ENCODE data around the gene SMARCA2.
"Not testable (repeated sequence)": the region's sequence is repeated elsewhere in the genome, so short reads cannot be mapped to it uniquely, and the experiment has no call there.

SMARCA2 gene

DNA sequence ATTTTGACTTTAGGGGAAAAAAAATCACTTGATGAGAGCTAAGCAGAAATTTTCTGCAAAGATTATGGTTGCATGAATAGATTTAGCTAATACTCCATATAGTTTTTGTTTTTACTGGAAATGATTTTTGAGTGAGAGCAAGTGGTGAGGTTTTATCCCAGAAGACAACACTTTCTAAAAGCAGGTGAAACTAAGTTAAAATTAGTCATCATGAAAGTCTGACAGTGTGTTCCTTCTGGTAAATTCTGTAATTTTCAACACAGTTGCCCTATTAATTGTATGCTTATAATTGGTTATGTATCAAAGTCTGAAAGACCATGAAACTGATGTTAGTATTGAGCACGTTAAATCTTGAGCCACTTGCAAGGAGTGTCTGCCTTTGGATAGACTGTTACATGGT, 91.5 kb downstream of the SMARCA2 start:
- FAIRE-seq: no peak

DNA sequence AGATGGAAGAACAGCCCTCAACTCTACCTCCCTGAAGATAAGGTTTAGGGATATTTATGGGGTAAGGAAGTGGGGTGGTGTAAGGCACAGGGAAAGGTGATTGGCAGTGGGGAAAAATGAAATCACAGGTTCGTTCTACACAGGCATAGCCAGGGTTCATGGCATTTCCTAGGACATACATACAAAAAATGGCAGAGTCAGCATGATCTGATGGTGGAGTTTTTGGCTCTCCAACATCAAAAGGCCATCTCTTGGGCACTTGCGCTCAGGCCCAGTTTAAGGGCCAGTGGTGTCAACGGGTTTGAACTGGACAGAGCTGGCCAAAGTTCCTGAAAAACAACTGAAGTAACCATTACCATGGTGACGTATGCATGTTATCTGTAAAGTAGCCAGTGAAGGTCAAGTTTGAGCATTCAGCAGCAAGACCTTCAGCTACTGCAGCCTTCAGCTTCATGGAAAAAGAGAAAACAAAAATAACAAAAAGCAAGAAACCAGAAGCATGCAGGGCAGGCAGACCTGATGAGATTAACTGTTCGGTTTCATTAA, 92.8 kb downstream of the SMARCA2 start:
- FAIRE-seq: no peak

DNA sequence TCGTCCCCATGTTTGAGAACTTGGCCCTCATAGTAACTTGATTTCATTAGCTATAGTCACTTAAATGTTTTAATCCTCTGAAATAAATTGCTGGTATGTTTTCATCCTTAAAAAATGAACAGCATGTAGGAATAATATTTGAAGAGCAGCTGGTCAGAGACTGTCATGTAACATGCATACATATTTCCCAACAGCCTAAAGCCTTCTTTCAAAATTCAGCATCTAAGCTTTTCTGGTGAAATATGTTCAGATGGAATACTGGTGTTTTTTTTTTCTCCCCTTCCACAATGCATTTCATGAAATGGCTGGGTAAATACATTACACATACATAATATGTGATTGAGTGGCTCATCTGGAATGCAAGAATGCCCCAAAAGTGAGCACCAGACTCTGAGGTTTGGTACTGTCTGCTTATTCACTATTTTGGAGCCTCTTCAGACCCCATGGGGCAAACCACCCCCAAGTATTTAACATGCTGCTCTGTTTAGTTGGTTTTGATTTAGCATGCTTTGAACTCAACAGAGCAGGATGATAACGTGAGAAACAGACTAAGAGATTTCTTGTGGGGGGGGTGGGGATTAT, 94.0 kb downstream of the SMARCA2 start:
- FAIRE-seq: no peak

DNA sequence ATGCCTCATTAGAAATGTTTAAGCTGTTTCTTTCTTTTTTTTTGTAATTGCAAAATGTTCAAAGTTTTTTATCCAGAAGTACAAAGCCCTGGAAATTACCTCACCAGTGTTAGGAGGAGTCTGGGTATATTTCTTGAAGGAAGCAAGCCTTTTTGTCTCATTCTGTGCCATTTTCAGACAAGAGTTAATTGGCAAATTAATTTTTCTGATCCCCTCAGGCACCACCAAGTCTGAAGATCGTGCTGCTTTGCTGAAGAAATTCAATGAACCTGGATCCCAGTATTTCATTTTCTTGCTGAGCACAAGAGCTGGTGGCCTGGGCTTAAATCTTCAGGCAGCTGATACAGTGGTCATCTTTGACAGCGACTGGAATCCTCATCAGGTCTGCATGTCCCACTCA, 94.9 kb downstream of the SMARCA2 start:
- no peak for FAIRE-seq

GRCh38 chr9:2116073-2116472, 100.9 kb downstream of the SMARCA2 start:
- FAIRE-seq: no peak

DNA sequence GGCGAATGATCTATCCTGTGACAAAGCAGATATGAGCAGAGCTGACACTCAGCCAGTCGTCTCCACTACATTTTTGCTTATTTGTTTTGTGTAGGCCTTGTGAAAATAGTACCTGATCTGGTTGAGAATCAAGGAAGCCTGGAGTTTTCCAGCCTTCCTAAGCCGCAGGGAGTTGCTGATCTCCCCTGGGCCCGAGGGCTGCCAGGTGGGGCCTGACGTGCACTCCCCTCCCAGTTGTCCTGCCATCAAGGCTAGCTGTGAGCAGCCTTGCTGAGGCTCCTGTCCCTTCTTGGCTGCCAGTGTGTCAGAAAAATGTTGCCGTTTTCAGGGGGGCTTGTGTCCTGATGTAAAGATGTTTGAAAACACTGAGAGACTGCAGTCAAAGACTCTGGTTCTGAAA, 102.4 kb downstream of the SMARCA2 start:
- no peak for FAIRE-seq

DNA sequence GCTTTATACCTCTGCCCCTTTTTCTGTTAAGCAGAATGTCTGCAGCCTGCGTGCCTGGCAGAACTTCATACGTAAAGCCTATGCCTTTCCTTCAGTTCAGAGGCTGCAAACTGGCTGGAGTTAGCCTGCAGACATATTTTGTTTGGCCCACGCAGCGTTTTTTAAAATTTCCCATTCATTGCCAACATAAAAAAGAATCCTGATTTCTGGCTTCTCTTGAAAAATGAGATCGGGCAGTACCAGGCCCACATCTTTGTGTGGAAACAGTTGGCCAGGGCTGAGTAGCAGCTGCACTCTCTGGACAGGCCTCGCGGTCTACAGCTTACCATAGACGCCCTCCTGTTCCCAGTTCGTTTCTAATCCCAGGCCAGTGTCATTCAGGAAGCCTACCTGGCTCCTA, 104.4 kb downstream of the SMARCA2 start:
- FAIRE-seq: no peak

GRCh38 chr9:2120926-2121689, 106.0 kb downstream of the SMARCA2 start:
- peak; percentile 66 for FAIRE-seq

- FAIRE-seq: no peak
These were observed 107.2 kb downstream of the SMARCA2 start for GRCh38 chr9:2122299-2122698.

DNA sequence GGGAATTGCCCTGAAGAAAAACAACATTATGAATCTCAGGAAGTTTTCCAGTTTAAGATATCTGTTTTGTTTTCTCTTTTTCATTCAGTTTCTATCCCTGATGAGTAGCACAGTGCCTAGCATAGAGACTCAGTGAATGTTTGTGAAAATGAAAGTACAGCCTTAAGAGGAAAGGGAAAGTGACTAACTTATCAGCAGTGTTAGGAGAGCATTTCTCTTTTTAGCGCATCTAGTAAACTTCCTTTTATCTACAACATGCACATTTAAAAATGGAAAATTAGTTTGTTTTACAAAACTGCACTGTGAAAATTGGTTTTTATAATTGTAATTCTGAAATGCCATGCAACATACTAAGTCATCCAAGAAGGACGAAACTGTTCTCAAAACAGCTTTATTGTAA, 110.8 kb downstream of the SMARCA2 start:
- no peak for FAIRE-seq

- FAIRE-seq: no peak
These were observed 111.2 kb downstream of the SMARCA2 start for GRCh38 chr9:2126331-2126803.

DNA sequence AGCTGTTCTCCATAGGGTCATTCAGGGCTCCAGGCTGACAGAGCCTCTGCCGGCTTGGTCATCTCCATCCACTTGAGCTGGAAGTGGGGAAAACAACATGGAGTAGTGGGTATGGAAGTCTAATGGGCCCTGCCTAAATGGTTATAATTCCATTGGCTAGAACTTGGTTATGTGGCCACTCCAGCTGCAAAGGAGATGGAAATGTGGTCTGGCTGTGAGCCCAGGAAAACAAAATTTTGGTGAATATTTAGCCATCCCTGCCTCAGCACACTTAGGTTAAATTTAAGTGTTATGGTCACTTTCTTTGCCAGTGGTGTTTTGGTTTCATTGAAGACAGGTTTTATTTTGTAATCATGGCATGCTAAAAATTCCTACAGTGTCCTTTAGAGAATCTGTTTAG, 112.3 kb downstream of the SMARCA2 start:
- FAIRE-seq: no peak

DNA sequence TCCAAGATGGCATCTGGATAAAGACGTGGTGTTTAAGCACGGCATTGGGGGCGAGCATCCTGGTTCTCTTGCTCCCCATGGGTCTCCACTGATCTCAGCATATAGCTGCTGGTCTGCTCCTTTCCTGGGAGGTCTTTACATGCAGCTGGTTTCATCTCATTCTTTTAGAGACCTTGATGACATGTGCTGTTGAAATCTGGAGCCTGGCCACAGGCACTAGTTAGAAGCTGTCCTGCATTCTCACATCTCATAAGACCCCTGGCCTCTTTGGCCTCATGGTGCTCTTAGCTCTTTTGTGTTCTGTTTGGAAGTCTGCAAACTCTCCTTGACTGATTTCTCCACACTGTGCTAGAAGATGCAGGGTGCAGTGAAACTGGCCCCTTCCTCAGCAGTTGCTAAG, 113.0 kb downstream of the SMARCA2 start:
- no peak for FAIRE-seq

GRCh38 chr9:2128618-2129017, 113.5 kb downstream of the SMARCA2 start:
- FAIRE-seq: no peak

DNA sequence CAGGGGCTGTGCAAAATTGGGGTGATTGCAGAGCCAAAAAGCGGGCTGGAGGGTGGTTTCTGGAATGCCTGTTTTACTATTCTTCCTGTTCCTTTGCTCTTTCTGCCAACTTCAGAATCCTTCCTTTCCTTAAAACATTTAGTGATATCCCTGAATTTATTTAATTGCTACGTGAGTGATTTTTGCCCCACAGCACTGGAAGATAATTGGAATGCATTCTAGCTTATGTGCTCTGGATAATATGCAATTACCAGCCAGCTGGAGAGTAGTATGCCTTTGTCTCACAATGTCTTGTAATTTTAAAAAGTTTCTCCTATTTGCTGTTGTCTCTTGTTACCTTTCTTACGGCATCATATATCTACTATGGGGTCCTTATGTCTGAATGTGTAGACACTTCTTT, 115.8 kb downstream of the SMARCA2 start:
- no peak for FAIRE-seq

DNA sequence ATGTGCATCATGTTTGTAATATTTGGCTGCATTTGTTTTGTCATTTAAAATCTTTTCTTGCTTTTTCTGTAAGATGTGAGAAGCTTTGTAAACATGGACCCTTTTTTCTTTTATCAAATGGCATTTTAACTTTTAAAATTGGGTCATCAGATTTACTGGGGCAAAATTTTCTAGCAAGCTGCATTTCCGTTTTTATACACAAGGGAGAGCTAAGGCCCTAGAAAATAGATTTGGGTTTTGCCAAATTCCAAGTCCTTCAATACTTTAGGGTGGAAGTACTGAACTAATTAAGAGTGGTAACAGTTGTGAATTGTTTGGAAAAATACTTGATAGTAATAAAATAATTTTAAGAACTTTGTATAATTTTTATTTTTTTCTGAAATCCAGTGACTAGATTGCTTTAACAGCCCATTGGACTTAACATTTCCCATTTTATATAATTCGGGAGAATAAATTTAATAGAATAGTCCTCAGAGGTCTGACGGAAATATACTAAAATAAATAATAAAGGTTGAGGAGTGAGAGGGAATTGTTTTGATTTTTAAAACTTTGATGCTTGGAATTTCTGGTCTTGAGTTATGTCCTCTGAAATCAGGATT, 117.4 kb downstream of the SMARCA2 start:
- peak; percentile 21 for FAIRE-seq

DNA sequence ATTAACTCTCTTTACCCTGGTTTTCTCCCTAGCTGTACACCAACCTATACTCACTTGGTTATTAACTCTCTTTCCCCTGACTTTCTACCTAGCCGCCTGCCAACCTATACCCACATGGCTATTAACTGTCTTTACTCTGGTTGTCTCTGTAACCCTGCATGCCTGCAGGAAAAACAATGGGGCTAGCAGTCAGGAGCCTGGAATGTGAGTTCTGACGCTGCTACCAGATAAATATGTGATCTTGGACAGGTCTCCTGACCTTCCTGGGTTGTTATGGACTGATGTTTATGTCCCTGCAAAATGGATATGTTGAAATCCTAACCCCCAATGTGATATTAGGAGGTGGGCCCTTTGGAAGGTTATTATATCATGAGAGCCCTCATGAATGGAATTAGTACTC, 119.2 kb downstream of the SMARCA2 start:
- no peak for FAIRE-seq

DNA sequence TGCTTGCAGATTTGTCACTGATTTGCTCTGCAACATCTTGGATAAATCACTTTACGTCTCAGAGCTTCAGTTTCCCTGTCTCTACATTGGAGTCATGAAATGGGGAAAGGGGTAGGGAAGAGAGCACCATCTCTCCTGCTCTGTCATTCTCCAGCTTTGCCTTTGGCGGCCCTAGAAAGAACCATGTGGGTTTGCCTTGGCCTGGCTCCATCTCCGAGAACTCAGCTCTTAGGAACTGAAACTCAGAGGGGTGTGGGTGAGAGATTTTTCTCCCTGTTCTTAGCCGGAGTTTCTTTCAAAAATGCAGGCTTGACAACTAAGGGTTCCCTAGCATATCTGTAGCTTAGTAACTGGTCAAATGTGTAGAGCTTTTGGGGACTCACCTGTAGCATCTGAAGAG, 123.5 kb downstream of the SMARCA2 start:
- no peak for FAIRE-seq

- FAIRE-seq: no peak
These were observed 125.6 kb downstream of the SMARCA2 start for GRCh38 chr9:2140600-2141223.

- FAIRE-seq: no peak
These were observed 127.1 kb downstream of the SMARCA2 start for GRCh38 chr9:2142212-2142611.

DNA sequence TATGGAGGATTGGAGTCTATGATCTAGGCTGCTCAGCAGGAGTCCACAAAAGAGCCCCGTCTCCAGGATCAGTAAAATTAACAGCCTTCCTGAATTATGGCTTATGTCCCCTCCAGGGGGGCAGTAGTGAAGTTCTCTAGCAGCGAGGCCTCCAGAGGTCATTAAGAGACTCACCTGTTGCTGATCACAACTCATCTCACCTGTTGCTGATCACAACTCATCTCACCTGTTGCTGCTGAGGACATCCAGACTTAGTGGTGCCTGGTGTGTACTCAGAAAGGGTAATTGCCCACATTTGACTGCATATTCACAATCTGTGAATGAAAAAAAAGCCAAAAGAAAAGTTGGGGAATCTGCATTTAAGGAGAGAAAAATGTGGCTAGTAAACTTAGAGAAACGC, 129.5 kb downstream of the SMARCA2 start:
- FAIRE-seq: no peak

- FAIRE-seq: no peak
These were observed 130.6 kb downstream of the SMARCA2 start for GRCh38 chr9:2145746-2146145.

DNA sequence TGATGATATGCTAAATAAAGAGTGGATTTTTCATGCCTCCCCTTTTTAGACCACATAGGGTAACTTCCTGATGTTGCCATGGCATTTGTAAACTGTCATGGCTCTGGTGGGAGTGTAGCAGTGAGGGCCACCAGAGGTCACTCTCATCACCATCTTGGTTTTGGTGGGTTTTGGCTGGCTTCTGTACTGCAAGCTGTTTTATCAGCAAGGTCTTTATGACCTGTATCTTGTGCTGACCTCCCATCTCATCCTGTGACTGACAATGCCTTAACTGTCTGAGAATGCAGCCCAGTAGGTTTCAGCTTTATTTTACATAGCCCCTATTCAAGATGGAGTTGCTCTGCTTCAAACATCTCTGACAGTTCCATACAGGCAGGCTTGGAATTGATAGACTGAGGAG, 131.6 kb downstream of the SMARCA2 start:
- FAIRE-seq: not testable (repeated sequence)
